NCI-H1092 treated with DMSO at 0.1 percent for 48 hours (cell line): ENCODE results near the gene CHCHD5.
A peak's percentile ranks its signal among the peaks of the same experiment; 100 is the strongest.
"Not testable (repeated sequence)": the region's sequence is repeated elsewhere in the genome, so short reads cannot be mapped to it uniquely, and the experiment has no call there.

Experiments
- DNase-seq: peaks from one replicate; lab custom pipeline; 2025; lab: John Stamatoyannopoulos, UW

The CHCHD5 gene

GRCh38 chr2:112588611-112589045, 4.2 kb downstream of the CHCHD5 start:
- DNase-seq = peak; percentile 50

GRCh38 chr2:112591413-112591812, 7.0 kb downstream of the CHCHD5 start:
- DNase-seq = no peak

- DNase-seq = no peak
Measured at GRCh38 chr2:112593736-112594135, 9.3 kb downstream of the CHCHD5 start.

- no peak for DNase-seq
Measured at GRCh38 chr2:112597537-112598322, 13.3 kb downstream of the CHCHD5 start.

GRCh38 chr2:112600634-112601033, 16.2 kb downstream of the CHCHD5 start:
- DNase-seq = no peak

- no peak for DNase-seq
Measured at GRCh38 chr2:112601754-112602153, 17.3 kb downstream of the CHCHD5 start.

- DNase-seq = no peak
Measured at GRCh38 chr2:112602917-112603316, 18.5 kb downstream of the CHCHD5 start.

- DNase-seq = no peak
Measured at GRCh38 chr2:112603731-112604130, 19.3 kb downstream of the CHCHD5 start.

- DNase-seq = no peak
Measured at GRCh38 chr2:112604952-112605351, 20.5 kb downstream of the CHCHD5 start.

- DNase-seq = no peak
Measured at GRCh38 chr2:112605926-112606325, 21.5 kb downstream of the CHCHD5 start.

GRCh38 chr2:112606547-112606946, 22.1 kb downstream of the CHCHD5 start:
- DNase-seq = no peak

GRCh38 chr2:112607680-112608438, 23.4 kb downstream of the CHCHD5 start:
- no peak for DNase-seq

GRCh38 chr2:112609320-112609719, 24.9 kb downstream of the CHCHD5 start:
- not testable (repeated sequence) for DNase-seq

- not testable (repeated sequence) for DNase-seq
Measured at GRCh38 chr2:112612283-112612682, 27.9 kb downstream of the CHCHD5 start.

- DNase-seq = no peak
Measured at GRCh38 chr2:112614201-112614840, 29.9 kb downstream of the CHCHD5 start.

GRCh38 chr2:112615051-112615450, 30.6 kb downstream of the CHCHD5 start:
- no peak for DNase-seq

GRCh38 chr2:112615798-112616197, 31.4 kb downstream of the CHCHD5 start:
- not testable (repeated sequence) for DNase-seq

- no peak for DNase-seq
Measured at GRCh38 chr2:112618383-112618782, 34.0 kb downstream of the CHCHD5 start.

GRCh38 chr2:112621790-112622527, 37.5 kb downstream of the CHCHD5 start:
- no peak for DNase-seq

GRCh38 chr2:112622528-112622849, 38.1 kb downstream of the CHCHD5 start:
- DNase-seq = no peak

- no peak for DNase-seq
Measured at GRCh38 chr2:112623913-112624777, 39.7 kb downstream of the CHCHD5 start.
